NCI-H1417 (cell line): ENCODE data around the gene TAF1B.
A peak's percentile ranks its signal among the peaks of the same experiment; 100 is the strongest.

Experiments
- DNase-seq, 3 experiments: peaks; one replicate each; lab custom pipeline; 2025; lab: John Stamatoyannopoulos, UW

Gene TAF1B

DNA sequence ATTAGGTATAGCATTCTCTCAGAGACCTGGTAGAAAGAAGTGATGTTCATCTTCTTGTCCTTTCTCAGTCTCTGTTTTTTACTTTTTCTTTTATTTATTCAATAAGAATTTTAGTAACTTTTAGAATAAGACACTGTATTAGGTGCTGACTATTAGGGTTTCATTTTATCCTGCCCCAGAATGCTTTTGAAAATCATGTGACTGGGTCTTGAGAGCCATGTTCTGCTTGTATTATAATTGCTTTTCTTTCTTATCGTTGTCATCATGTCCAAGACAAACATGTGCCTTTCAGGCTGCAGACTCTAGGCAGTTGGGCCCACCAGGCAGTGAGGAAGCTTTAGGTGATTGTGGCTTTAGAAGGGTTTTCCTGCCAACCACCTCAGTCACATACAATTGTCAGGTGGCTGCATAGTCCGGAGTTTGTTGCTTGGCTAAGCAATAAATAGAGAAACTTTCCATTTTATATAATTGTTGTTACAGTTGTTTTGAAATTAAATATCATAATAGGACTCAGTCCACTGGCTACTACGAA is 123.3 kb downstream of the TAF1B start:
- DNase-seq = no peak

DNA sequence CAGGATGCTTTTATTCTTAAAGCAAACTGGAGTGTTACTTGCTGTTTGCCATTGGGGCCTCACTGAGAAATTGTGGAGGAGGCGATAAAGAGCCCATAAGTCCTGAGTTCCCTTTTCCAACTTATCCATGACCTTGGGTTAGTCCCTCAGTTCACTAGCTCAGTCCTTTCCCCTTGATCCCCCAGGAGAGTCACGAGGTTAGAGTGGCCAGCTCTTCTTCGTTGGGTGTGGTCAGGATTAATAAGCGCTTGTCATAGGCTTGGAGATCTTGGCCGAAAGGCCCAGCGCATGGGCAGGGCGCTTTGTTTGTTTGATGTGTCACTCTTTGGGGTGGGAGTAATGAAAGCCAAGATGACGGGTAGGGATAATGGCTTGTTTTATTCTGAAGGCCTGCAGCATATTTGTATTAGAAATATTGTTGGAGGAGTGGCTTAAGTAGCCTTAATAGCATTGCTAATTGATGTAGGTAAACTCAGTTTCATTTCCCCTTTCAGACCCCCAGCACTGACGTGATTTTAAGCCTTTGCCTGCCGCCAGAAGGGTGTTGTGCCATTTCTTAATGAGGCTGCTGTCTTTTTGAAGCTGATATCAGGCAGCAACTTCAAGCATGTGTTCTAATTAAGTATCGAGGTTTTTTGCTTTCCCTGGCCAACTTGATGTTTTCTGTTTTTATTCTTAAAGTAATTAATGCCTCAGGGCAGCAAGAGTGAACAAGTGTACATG is 123.9 kb downstream of the TAF1B start:
- DNase-seq = peak in 2 of 3 experiments; percentile 26 to 54

DNA sequence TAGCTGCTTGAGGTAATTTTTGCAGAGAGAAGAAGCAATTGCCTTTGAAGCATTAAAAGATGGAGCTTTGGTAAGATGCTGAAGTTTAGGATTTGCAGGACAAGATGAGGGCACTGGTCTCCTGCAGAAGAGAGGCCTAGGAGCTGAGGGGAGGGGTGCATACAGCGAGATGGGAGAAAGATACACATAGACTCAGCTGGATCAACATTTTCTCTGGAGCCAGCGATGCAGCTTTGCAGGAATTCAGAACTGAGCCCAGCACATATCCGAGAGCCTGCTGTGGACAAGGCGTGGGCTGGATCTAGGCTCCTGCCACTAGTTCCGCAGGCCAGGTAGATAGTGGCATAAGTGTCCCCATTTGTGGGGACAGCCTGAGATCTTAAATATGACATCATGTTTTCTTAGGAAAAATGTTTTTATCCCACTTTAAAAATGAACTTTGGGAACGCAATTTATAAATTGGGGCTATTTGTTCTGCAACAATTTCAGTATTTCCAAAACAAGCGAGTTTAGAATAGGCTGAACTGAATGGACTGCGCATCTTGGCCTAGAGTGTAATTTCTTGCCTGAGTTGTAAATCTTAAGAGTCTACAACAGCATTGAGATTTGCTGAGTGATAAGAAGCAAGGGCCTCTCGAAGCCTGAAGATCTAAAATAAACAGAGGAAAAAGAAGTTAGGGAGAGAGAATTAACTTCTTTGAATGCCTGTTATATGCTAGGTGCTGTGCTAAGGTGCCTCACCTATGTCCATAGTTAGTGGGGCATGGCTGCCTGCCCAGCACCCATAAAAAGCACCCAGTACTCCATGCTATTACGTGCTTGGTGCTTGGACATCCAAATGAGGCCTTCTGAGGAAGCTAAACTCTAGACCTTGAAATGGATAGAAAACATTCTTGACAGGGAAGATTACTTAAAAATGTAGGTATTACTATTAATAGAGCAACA is 125.6 kb downstream of the TAF1B start:
- no peak for DNase-seq

- no peak for DNase-seq
These were observed 127.1 kb downstream of the TAF1B start for GRCh38 chr2:9970200-9971044.

GRCh38 chr2:9971105-9971818 is 128.0 kb downstream of the TAF1B start:
- DNase-seq = no peak

- no peak for DNase-seq
These were observed 128.6 kb downstream of the TAF1B start for GRCh38 chr2:9971890-9972289.

DNA sequence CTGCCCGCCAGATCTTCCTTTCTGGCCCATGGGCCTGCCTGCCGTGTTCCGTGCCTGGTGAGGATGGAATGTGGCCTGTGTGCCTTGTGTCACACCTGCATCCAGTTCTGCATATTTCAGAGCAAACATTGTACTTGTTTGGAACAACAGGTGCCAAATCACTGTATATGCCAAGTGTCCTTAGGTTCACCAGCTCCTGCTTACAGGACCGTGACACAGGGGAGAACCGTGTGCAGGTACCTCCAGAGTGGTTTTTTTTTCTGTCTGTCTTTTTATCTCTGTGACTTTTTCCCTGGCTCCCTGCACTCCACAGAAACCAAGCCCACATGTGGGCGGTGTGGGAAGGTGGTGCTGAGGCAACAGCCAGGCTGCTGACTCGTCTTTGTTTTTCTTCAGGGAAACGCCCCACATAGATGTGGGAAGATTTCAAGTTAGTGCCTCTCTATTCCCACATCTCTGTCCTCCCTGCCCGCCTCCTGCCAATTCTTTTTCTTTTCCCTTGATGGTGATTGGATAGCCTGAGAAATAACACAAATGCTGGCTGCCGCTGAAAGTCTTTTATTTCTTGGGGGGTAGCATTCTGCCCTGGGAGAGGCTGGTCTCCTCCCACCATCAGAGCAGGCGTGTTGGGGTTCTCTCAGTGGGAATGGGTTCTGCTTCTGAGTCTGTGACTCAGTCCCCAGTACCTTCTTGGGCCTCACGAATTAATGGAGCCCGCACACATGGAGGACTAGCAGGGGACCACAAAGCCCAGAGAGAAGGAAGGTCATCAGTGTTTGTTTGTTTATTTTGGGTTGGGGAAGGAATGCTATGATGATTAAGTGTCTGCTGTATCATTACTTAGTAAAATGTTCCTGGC is 129.6 kb downstream of the TAF1B start:
- DNase-seq = no peak

GRCh38 chr2:9973690-9974089 is 130.4 kb downstream of the TAF1B start:
- no peak for DNase-seq

DNA sequence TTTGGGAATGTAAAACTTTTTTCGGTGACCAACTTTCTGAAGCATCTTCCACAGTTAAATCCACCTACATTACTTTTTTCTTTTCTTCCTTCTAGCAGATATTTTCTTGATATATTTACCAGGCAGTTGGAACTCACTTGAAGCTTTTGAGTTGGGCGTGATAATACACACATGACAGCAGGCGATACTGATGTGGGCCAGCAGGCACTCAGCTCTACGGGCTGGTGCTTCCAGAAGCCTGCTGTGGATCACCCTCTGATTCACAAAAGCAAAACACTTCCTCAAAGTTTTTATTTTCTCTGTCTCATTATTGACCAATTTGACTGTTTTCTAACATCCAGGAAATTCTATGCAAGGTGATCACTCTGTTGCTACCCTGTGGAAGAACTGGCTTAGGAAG is 131.1 kb downstream of the TAF1B start:
- no peak for DNase-seq

- DNase-seq = peak in 1 of 3 experiments; percentile 47
These were observed 132.1 kb downstream of the TAF1B start for GRCh38 chr2:9975328-9975727.

- DNase-seq = no peak
These were observed 132.7 kb downstream of the TAF1B start for GRCh38 chr2:9975805-9976447.

GRCh38 chr2:9979977-9980376 is 136.7 kb downstream of the TAF1B start:
- no peak for DNase-seq

- DNase-seq = no peak
These were observed 137.2 kb downstream of the TAF1B start for GRCh38 chr2:9980520-9980919.

DNA sequence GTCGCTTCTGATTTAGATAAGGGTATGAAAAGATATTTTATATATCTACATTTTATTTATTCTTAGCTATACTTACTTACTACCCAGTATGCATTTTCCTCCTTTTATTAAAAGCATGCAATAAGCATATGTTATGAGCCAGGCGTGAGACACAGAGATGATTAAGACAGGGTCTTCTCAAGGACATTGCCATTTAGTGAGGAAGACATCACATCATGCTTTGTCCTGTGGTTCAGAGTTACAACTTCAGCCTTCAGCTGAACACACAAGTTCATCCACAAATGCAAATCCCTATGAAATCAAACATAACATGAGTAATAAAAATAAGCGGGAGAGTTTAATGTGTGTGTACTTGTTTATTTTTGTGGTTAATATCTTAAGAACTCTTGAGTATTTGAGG is 138.4 kb downstream of the TAF1B start:
- DNase-seq = no peak

GRCh38 chr2:9982248-9982647 is 139.0 kb downstream of the TAF1B start:
- no peak for DNase-seq

DNA sequence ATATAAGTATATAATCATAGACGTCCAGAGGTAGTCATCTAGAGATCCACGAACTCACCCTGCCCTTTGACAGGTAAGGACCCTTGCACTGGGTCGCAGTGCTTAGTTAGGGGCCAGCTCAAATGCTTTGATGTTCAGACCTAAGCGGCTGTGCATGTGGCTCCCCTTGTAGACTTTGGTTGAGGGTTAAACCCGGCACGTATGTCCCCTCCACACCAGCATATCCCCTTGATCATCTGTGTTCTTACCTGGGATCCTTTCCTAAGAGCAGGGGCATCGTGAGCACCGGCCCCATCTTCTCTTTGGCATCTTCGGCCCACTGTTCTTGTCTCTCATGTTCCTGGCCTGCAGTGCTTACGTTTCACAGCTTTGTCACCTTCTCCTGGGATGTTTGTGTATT is 139.6 kb downstream of the TAF1B start:
- no peak for DNase-seq

DNA sequence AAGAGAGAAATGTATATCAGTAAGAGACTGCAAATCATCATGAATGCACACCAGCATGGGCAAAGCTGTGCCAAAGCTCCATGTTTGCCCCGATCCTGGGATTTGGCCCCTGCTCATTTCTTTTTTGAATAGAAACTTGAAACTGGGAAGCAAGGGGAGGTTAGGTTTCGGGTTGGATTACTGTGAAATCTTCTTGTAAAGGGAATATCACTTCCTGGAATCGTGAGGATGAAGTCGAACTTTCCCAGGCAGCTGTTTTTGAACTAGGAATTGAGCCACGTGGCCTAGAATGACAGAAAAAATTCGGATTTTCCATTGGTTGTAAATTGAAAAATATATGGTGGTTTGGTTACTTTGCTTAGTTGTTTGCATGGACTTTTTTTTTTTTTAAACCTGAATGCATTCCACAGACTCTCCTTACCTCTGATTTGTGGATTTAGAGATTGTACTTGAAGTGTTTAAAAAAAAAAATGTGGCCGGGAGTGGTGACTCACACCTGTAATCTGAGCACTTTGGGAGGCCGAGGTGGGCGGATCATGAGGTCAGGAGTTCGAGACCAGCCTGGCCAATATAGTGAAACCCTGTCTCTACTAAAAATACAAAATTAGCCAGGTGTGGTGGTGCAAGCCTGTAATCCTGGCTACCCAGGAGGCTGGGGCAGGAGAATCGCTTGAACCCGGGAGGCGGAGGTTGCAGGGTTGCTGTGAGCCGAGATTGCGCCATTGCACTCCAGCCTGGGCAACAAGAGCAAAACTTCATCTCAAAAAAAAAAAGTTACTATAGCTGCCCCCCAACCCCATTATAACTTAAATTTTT is 140.3 kb downstream of the TAF1B start:
- no peak for DNase-seq
